SH-SY5Y (cell line): ENCODE data around the gene TRUB2.

Experiments
- GATA2 ChIP-seq: IDR thresholded peaks from 2 replicates; pipeline ENCODE4 v1.6.1; 2011; ENCODE audit warnings: mild to moderate bottlenecking, low read depth, low read length
- GATA3 ChIP-seq: IDR thresholded peaks from 2 replicates; pipeline ENCODE4 v1.6.1; 2011; ENCODE audit warnings: low read depth, mild to moderate bottlenecking, low read length, moderate library complexity

GRCh38 chr9:128371630-128372117, 49.4 kb upstream of the TRUB2 start:
- TF ChIP-seq GATA2 (no peak), GATA3 (no peak)
